Keratinocyte (primary cell): ENCODE data around the gene MAML2.

Experiments used
- EZH2 ChIP-seq: IDR thresholded peaks from one replicate; pipeline ENCODE4 v1.6.1; 2012; ENCODE audit warnings: inconsistent platforms, mild to moderate bottlenecking, low read length, moderate library complexity
- TF ChIP-seq, protein P1 (sequence below), 3 experiments: IDR thresholded peaks in 1 of 3; conservative IDR thresholded peaks in 1 of 3; optimal IDR thresholded peaks in 1 of 3; 2 replicates in 2 of 3; 3 replicates in 1 of 3; pipeline versions ENCODE3 to v1.5.1; 2011; ENCODE audit warnings: low read length in 3 of 3, mild to moderate bottlenecking in 3 of 3, moderate library complexity in 2 of 3, control low read depth in 1 of 3, inconsistent platforms in 1 of 3; ENCODE audit not compliant: insufficient read depth in 2 of 3; ENCODE audit errors: extremely low read depth in 1 of 3

DNA sequence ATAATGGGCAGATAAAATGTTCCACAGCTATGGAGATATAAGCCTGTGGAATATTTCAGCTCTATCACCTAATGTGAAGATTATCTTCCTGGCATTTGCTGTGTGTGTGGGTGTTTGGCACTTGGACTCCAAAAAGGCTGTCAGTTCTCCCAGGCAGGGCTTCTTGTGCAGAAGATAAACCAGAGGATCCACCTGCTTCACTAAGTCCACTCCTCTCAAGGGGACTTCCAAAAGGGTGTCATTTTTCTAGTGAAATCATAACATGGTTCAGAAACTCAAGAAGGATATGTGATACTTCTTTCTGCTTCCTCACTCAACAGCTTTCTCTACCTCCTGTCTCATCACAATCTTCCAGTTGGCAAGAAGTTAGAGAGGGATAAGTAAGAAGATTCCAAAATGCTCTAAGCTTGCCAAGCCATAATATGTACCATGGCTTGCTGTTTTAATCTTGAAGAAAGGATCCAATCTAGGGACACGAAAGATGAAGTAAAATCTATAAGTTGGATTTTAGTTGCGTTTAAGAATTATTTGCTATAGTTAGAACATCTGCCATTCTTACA is 212.9 kb downstream of the MAML2 start:
- TF ChIP-seq, protein P1, sequence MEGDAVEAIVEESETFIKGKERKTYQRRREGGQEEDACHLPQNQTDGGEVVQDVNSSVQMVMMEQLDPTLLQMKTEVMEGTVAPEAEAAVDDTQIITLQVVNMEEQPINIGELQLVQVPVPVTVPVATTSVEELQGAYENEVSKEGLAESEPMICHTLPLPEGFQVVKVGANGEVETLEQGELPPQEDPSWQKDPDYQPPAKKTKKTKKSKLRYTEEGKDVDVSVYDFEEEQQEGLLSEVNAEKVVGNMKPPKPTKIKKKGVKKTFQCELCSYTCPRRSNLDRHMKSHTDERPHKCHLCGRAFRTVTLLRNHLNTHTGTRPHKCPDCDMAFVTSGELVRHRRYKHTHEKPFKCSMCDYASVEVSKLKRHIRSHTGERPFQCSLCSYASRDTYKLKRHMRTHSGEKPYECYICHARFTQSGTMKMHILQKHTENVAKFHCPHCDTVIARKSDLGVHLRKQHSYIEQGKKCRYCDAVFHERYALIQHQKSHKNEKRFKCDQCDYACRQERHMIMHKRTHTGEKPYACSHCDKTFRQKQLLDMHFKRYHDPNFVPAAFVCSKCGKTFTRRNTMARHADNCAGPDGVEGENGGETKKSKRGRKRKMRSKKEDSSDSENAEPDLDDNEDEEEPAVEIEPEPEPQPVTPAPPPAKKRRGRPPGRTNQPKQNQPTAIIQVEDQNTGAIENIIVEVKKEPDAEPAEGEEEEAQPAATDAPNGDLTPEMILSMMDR (optimal IDR thresholded peaks at IDR 0.05 in 1 of 3, IDR thresholded peaks at IDR 0.05 in 1 of 3, conservative IDR thresholded peaks at IDR 0.05 in 1 of 3; ENCODE audit: extremely low read depth in 1 of 3, insufficient read depth in 2 of 3, low read length in 3 of 3): no peak
- TF ChIP-seq EZH2: no peak
